ENCODE measurements around the gene LRRC15.

- TF ChIP-seq CTCF (IDR thresholded peaks at IDR 0.05) (no peak), POLR2A (IDR thresholded peaks at IDR 0.05) (no peak), EP300 (IDR thresholded peaks at IDR 0.05) (peak in 2 of 4 donors; percentile 44 to 58)
Observed at GRCh38 chr3:194312186-194312742, 57.3 kb downstream of the LRRC15 start.
